Measurements from ENCODE around the gene PPIF. TPM values are rescaled to one million over a fixed set of nuclear protein-coding genes. Genes with fewer than 3 reads are reported as not detected.

The PPIF gene
- total and polyA plus RNA-seq, 2 of the 13 experiments (the other 11 are each of a cell fraction or from before 2014, with no cell fraction given): 147 to 157 TPM

DNA sequence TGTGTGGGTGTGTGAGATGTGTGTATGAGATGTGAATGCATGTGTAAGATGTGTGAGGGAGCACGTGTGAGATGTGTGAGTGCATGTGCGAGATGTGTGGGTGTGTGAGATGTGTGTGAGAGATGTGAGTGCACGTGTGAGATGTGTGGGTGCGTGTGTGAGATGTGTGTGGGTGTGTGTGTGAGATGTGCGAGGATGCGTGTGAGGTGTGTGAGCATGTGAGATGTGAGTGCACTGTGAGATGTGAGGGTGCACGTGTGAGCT is 31.0 kb downstream of the PPIF start (continued):
- TF ChIP-seq, protein P1, sequence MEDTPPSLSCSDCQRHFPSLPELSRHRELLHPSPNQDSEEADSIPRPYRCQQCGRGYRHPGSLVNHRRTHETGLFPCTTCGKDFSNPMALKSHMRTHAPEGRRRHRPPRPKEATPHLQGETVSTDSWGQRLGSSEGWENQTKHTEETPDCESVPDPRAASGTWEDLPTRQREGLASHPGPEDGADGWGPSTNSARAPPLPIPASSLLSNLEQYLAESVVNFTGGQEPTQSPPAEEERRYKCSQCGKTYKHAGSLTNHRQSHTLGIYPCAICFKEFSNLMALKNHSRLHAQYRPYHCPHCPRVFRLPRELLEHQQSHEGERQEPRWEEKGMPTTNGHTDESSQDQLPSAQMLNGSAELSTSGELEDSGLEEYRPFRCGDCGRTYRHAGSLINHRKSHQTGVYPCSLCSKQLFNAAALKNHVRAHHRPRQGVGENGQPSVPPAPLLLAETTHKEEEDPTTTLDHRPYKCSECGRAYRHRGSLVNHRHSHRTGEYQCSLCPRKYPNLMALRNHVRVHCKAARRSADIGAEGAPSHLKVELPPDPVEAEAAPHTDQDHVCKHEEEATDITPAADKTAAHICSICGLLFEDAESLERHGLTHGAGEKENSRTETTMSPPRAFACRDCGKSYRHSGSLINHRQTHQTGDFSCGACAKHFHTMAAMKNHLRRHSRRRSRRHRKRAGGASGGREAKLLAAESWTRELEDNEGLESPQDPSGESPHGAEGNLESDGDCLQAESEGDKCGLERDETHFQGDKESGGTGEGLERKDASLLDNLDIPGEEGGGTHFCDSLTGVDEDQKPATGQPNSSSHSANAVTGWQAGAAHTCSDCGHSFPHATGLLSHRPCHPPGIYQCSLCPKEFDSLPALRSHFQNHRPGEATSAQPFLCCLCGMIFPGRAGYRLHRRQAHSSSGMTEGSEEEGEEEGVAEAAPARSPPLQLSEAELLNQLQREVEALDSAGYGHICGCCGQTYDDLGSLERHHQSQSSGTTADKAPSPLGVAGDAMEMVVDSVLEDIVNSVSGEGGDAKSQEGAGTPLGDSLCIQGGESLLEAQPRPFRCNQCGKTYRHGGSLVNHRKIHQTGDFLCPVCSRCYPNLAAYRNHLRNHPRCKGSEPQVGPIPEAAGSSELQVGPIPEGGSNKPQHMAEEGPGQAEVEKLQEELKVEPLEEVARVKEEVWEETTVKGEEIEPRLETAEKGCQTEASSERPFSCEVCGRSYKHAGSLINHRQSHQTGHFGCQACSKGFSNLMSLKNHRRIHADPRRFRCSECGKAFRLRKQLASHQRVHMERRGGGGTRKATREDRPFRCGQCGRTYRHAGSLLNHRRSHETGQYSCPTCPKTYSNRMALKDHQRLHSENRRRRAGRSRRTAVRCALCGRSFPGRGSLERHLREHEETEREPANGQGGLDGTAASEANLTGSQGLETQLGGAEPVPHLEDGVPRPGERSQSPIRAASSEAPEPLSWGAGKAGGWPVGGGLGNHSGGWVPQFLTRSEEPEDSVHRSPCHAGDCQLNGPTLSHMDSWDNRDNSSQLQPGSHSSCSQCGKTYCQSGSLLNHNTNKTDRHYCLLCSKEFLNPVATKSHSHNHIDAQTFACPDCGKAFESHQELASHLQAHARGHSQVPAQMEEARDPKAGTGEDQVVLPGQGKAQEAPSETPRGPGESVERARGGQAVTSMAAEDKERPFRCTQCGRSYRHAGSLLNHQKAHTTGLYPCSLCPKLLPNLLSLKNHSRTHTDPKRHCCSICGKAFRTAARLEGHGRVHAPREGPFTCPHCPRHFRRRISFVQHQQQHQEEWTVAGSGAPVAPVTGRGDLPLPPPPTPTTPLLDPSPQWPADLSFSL (CRISPR knock-in tag; IDR thresholded peaks at IDR 0.05): 0 out of 2 replicates have a peak, but pooled peaks have one; percentile 27
- 0 out of 2 replicates have a peak, but pooled peaks have one; percentile 23 for TF ChIP-seq HES4 (CRISPR knock-in tag; IDR thresholded peaks at IDR 0.05; ENCODE audit: borderline replicate concordance)

DNA sequence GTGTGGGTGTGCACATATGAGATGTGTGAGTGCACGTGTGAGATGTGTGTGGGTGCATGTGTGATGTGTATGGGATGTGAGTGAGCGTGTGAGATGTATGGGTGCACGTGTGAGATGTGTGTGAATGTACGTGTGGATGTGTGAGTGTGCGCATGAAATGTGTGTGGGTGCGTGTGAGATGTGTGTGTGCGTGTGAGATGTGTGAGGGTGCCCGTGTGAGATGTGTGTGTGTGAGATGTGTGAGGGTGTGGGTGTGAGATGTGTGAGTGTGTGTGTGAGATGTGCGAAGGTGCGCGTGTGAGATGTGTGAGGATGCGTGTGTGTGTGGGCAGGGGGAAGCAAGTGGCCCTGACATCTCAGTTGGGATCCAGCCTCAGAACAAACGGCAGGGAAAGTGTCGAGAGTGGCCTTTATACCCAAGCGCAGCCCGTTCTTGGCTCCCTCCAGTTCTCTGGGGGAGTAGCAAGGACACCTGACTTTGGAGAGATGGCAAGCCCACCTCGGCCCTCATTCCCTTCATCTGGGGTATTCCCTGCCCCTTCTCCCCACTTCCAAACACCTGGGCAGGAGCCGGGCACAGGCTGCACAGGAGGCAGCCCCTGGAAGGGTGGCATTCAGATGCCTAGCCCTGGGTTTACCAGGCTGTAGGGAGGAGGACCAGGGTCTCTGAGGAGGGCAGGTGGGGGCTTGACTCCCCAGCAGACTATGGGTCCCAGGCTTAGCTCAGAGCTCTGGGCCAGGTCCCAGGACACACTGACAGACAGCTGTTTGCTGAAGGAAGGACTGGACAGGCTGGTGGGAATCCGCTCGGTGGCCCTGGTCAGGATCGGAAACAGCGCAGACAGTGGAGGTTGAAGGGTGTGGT is 31.6 kb downstream of the PPIF start:
- Histone ChIP-seq H3K9me3 (ENCODE audit: low read length) (no peaks in the 10 kb centered on the region), H3K4me2 (ENCODE audit: low read depth, low read length) (peak overlapping the region; percentile 97), H3K4me3 (replicated peaks in 1 of 3; ENCODE audit: insufficient read depth in 1 of 3, low read depth in 2 of 3, low read length in 3 of 3) (peak overlapping the region; percentile 63 to 90 (median 71)), H3K27ac (ENCODE audit: extremely low read length, insufficient read depth, low read length) (peak overlapping the region; percentile 95), H3K36me3 (replicated peaks in 1 of 2; ENCODE audit: control insufficient read depth in 1 of 2, insufficient read depth in 2 of 2, low read length in 2 of 2) (no peaks in the 10 kb centered on the region), H3K9ac (ENCODE audit: insufficient read depth, low read depth, low read length) (peak overlapping the region; percentile 95), H3K4me1 (ENCODE audit: insufficient read depth, low read length) (peaks cover 73% of the 10 kb centered on the region), H3K27me3 (ENCODE audit: control insufficient read depth in 1 of 2, insufficient read depth in 2 of 2, low read length in 2 of 2) (no peaks in the 10 kb centered on the region), H2AFZ (ENCODE audit: low read length) (no peak overlapping the region), H4K20me1 (ENCODE audit: insufficient read depth, low read length) (no peaks in the 10 kb centered on the region), H3K79me2 (ENCODE audit: insufficient read depth, low read length) (no peaks in the 10 kb centered on the region)
- intact Hi-C loops (cut with micrococcal nuclease; ENCODE audit: unreplicated experiment): no loop called here
- 69% methylated on average over 18 of the region's 22 CpGs for WGBS (ENCODE audit: low lambda C conversion rate)
- no TSS peak for BruUV-seq (replicated peaks)
- in situ Hi-C loops (cut with HindIII; ENCODE audit: extremely low pct_ligation_motif_present, low pct_unique_long_range_greater_than_20kb): loop anchor here (5.0 kb wide), 1 partner anchor 108 kb away; no protein-coding TSS in a partner anchor
- FAIRE-seq (no peak), ATAC-seq (peak; percentile 39), DNase-seq (ENCODE audit: low spot score) (no peak)
- CTCF ChIA-PET (ENCODE audit: low intra/inter-chr PET ratio, low total read pairs): no interaction called here
- POLR2A ChIA-PET: interaction anchor here (0.7 to 2.2 kb wide), 12 partner anchors 10 to 111 kb away, joined by 3 to 18 read pairs (median 4); partner anchors contain the start of genes PPIF and ZCCHC24
- TF ChIP-seq TARDBP (CRISPR knock-in tag; IDR thresholded peaks at IDR 0.05) (peak; percentile 52; the same call in 1 of the 2 replicates), ZSCAN20 (CRISPR knock-in tag; IDR thresholded peaks at IDR 0.05; ENCODE audit: borderline replicate concordance) (no peak), MBNL3 (CRISPR knock-in tag; conservative IDR thresholded peaks at IDR 0.05) (no peak), TCF7L2 (IDR thresholded peaks at IDR 0.05; ENCODE audit: low read depth, low read length) (no peak), RARA (CRISPR knock-in tag; IDR thresholded peaks at IDR 0.05) (0 out of 2 replicates have a peak, but pooled peaks have one; percentile 28), POLR2G (IDR thresholded peaks at IDR 0.05; ENCODE audit: low read depth, low read length) (peak; percentile 12; the same call in 1 of the 2 replicates), SAP130 (CRISPR knock-in tag; IDR thresholded peaks at IDR 0.05; ENCODE audit: low read depth) (peak; percentile 61; the same call in 1 of the 2 replicates), ETV5 (CRISPR knock-in tag; IDR thresholded peaks at IDR 0.05; ENCODE audit: borderline replicate concordance) (peak; percentile 45; the same call in 1 of the 2 replicates), LCORL (IDR thresholded peaks at IDR 0.05) (no peak), LCORL (CRISPR knock-in tag; IDR thresholded peaks at IDR 0.05) (peak; percentile 61; the same call in 1 of the 2 replicates), CEBPB (IDR thresholded peaks at IDR 0.05; ENCODE audit: borderline replicate concordance, low read depth, low read length) (no peak), FIP1L1 (IDR thresholded peaks at IDR 0.05; ENCODE audit: borderline replicate concordance, insufficient read depth, low read depth, low read length) (no peak)
- TF ChIP-seq, protein P2, sequence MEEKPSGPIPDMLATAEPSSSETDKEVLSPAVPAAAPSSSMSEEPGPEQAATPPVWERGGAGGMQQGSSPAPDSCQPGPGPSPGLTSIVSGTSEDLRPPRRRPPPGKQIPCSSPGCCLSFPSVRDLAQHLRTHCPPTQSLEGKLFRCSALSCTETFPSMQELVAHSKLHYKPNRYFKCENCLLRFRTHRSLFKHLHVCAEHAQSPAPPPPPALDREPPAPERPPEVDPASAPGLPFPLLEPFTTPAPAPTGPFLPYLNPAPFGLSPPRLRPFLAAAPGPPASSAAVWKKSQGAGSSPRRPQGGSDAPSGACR (CRISPR knock-in tag; IDR thresholded peaks at IDR 0.05): 0 out of 2 replicates have a peak, but pooled peaks have one; percentile 5

Measured in HepG2 (cell line).